Measurements from ENCODE around the gene FRY.

Gene FRY

DNA sequence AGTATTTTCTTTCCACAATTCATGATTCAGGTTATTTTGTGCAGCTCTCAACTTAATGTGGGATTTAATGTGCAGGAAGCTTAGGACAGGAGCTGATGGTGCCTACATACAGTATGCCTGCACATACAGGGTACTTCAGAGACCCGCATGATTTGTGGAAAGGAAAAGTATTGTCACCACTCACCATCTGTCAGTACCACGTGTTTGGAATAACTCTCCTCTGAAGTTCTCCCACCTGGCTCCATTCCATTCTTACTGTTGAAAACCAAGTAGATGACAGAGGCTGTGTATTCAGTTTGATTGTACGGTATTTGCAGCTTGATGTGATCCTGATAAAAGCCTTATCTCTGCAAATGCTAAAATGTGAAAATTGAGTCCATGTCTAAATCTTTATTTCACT lies 197.9 kb downstream of the FRY start:
- no peak for DNase-seq

DNA sequence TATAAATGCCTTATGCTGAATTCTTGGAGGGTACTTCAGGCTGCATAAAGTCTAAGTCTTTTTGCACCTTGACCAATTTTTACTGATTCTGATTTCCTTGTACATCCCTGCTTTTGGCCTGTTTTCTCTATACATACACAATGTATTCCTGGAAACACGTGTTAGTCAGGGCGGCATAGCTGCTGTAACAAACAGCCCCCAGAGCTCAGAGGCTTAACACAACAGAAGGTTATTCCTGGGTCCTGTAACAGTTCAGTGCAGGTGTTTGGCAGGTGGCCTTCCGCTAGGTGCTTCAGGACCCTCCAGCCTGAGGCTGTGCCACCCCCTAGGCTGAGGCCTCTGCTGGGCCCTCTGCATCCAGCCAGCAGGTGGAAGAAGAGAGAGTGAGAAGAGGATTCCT lies 200.7 kb downstream of the FRY start:
- DNase-seq, result no peak

DNA sequence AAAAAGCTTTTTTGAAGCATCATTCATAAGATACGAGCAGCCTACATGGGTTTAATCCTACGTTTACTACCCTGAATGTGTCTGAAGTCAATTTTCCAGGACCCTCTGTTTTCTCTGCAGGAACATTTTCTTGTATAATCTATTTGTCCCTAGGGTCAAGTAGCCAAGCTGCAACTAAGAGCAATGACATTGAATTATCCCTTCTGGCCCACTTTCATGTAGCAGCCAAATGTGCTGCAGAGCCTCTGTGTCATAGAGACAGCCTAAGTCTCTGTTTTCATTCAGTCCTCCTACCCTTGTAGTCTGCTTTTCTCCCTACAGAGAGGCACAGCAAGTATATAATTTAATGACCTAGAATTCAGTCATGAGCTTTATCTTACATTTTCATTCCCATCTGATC lies 201.5 kb downstream of the FRY start:
- DNase-seq, result no peak

DNA sequence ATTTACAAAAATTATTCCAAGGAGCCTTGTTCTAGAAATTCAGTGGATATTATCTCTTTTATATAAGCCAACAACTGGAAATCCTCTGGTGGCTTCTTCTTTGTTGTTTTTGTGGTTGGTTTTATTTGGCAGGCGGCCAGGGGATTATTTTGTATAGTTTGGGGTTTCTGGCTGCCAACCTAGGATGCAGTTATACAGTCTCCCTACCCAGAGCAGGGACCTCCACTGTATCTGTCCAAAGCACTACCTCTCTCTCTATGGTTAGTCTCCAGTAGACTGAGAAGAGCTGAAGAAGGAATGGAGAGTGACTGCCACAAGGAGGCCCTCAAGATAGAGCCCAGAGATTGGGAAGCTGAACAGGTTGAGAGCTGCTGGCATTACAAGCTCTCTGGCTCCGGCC lies 203.3 kb downstream of the FRY start:
- no peak for DNase-seq

DNA sequence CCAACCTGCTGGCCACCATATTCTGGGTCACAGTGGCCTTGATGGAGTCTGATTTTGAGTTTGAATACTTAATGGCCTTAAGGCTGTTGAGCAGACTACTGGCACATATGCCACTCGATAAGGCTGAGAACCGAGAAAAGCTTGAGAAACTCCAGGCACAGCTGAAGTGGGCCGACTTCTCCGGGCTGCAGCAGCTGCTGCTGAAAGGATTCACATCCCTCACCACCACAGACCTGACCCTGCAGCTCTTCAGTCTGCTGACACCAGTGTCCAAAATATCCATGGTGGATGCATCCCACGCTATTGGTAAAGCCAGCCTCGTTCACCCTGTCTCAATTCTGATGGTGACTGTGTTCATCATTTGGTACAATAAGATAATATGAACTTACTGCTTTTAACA lies 206.1 kb downstream of the FRY start:
- DNase-seq, result no peak

DNA sequence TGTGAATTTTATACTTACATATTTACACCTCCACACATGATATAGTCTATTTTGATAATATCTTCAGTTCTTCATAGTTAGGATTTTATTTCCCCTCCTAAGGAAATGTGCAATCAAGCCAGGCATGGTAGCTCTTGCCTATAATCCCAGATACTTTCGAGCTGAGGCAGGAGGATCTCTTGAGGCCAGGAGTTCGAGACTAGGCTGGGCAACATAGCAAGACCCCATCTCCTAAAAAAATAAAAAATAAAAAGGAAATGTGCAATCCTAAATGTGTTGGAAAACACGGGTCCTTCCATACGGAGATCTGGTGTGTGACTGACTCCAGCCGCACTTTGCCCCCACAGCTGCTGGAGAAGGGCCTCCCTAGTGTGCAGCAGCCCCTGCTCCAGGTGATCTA lies 212.1 kb downstream of the FRY start:
- DNase-seq, result no peak

DNA sequence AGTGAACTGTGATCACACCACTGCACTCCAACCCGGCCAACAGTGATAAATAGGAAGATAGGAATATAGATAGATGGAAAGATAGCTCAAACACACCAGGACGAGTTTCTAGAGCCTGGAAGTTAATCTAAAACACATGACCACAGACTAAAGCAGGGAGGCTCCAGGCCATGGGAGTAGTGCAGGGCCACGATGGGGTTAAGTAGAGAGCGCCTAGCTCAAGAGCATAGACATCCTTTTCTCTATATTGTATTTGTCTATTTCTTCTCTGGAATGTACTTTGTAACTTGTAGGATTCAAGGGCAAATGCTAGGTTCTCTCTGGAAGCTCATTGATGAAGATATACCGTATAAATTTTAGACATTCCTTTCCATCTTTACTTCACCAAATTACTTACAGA lies 214.0 kb downstream of the FRY start:
- DNase-seq, result no peak

DNA sequence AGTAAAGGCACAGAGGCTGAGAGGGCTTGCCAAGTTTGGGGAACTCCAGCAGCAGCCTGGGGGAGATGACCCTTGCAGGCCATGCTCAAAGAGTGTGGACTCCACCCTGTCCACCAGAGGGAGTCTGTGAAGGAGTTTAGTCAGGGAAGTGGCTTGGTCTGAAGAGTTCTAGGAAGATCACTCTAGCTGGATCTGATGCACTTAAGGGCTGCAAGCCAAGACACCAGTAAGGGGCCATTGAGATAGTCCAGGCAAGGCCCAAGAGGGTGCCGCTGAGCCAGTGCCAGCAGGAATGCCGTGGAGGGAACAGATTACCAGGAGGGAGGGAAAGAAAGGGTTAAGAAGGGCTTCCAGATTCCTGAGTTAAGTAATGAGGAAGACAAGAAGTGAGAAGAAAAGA lies 214.9 kb downstream of the FRY start:
- DNase-seq, result peak; percentile 67

DNA sequence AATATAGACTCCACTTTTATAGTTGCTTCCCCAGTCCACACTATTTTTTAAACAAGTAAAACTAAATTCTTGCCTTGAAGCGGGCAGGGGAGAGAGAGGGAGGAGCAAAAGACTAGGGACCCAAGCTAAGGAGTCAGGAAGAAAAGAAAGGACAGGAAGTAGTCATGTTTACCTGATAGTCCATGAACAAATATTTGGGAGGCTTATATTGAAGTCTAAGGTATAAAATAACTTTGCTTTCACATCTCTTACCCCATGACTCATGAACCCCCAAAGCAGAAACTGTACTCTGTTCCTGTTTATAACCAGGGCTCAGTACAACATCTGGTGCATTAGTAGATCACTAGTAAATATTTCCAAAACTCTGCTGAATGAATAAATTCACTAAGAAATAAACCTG lies 216.3 kb downstream of the FRY start:
- DNase-seq, result no peak

DNA sequence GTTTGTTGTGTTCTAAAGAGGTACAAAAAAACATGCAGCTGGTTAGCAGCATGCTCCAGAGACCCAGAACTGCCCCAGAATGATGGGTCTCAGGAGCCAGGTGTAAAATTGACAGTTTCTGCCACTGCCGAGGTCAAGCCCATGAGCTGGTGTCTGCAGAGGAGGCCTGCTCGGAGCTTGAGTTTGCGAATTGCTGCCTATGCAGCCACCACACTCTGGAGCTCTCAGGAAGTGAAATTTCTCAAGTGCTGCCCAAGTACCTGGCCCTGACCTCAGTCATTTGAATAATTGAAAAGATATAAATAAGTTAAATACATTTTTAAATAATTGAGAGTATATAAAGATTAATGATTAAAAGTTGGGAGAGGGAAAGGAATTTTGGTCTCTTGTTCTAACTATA lies 217.2 kb downstream of the FRY start:
- DNase-seq, result no peak

DNA sequence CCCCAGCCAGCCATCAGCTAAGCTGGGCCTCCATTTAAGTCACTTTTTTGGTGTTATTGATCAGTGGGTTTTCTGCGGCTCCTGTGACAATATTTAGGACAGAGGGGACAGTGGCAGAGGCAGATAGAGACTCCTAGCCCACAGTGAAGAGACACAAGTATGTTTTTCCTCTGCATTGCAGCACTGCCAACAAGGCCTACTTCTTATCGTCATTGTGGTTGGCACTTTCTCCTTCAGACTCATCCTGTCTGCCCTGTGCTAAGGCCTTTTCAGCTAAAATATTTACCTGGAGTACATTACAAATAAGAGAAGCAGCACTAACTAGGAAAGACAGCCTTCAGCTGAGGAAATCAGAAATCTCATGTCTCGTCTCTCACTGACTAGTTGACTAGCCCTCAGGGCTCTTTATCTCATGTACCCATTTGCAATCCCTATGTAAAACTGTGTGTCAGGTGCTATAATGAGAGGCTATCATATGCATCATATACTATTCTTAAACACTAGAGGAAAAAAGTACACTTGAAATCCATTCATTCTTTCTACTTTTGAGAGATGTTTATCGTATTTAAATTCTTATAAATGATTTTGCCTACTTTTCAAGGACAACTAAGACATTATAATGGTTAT lies 221.4 kb downstream of the FRY start:
- DNase-seq, result no peak

DNA sequence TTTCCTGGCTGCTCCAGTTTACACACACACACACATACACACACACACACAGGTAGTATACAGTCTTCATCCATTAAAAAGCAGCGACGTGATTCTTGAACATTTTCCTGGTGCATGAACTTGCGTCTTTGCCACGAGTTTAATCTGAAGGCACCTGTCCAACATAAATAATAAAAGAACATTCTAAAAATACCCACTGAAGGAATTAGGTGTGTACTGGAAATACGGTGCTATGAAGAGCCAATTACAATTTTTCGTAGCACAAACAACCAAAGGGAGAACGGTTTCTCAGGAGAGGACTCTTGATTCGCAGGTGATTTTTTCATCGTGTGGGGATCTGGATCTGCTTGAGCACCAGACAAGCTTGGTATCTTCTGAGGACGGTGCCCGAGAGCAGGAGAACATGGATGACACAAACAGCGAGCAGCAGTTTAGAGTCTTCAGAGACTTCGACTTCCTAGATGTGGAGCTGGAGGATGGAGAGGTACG lies 222.4 kb downstream of the FRY start:
- no peak for DNase-seq

DNA sequence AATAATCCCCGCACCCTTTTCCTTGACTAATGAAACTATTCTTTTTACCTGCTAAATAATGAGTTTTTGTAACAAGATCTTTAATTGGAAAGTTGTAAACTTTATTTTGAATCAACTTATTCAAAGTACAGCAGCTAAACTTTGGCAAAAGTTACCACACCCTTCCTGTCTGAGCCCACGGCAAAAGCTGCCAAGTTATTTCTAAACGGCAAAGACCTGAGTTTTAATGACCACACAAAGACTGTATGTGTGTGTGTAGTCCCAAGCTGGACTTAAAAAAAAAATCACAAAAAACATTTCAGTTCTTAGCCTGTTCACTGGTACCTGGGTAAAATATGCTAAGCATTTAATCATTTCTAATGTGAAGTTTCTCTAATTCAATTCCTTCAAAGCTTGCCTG lies 222.8 kb downstream of the FRY start:
- no peak for DNase-seq

DNA sequence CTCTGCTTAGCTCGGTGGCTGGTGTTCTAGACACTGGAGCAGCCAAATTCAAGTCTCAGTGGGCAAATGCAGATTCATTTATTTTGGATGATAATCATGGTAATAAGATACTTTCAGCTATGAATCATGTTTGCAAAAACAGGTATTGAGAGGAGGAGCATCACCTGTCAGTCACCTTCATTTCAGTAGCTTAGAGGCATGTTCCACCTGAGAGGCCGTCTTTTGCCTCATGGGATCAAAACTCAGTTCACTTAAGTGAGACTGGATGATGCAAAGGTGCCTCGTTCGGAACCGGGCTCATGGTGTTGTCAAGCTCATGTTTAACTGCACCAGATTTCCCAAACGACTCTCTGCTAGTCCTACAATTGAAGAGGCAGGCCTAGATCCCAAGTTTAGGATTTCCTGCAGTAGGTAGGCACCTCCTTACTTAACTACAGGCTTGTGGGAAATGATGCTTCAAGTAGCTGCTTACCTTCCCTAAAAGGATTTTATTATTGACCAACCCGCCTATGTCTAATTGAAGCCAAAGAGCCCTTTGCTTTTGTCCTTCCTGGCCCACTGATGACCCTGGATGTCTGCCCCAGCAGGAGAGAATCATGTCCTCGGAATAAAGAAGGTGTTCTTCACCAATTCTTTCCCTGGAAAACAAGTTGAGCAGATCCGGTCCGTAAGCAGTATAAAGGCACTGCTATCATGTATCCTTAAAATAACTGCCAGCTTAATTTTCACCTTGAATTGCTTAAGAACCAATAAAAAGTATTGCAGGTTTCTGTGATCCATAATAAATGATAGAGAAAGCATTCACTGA lies 223.5 kb downstream of the FRY start:
- no peak for DNase-seq

DNA sequence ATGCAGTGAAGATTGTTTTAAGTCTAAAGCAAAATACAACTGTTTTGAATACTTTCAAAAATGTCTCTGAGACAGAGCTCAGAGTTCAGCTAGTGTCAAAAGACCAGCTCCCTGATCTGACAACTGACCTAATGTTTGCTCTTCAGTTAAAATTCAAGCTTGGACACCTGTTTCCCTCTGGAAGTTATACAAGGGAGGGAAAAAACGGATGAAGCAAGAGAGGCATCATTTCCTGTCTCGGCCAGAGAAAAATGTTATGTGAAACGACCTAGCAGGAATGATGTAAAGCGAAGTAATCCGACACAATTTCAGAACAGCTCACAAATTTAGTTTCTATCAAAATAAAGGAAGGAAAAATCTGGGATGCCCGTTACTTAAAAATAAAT lies 224.1 kb downstream of the FRY start:
- no peak for DNase-seq

DNA sequence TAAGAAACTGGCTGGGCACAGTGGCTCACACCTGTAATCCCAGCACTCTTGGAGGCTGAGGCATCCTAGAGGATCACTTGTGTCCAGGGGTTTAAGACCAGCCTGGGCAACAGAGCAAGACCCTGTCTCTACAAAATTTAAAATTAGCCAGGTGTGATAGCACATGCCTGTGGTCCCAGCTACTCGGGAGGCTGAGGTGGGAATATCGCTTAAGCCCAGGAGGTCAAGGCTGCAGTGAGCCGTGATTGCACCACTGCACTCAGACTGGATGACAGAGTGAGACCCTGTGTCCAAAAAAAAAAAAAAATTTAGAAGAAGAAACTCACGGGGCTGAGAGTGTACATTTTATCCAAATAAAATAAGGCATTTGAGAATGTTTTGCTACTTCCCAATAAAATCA lies 224.7 kb downstream of the FRY start:
- DNase-seq, result no peak

DNA sequence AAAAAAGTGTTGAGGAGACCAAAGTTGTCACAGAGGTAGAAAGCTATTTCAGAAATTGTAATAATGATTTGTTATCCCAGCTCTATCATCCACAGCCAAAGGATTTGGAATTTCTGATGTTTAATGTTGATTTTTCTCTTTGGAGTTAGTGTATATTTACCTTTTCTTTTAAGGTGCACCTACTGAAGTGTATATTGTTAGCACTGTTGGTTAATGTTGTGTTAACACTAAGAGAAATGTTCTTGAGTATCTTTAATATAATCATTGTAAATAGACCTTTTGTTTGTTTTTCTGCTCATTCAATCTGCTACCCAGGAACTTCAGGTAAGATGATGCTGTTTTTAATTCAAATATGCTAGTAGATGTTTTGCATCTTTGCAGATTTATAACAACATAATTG lies 226.1 kb downstream of the FRY start:
- no peak for DNase-seq

DNA sequence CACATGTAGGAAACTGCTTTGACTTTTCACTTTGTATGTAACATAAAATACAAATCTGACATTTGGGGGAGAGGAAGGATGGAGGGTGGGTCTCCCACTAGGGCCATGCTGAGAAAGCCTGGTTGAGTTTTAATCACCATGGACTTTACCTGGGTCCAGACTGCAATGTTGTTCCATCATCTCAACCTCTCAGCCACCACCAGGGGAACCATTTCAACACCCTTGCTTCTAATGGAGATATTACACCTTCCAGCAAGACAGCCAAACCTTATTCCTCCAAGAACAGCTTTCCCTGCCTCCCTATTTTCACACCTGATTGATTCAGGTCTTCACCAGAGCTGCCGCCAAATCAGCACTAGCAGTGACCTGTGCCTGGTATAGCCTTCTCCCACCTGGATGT lies 227.5 kb downstream of the FRY start:
- DNase-seq, result no peak

DNA sequence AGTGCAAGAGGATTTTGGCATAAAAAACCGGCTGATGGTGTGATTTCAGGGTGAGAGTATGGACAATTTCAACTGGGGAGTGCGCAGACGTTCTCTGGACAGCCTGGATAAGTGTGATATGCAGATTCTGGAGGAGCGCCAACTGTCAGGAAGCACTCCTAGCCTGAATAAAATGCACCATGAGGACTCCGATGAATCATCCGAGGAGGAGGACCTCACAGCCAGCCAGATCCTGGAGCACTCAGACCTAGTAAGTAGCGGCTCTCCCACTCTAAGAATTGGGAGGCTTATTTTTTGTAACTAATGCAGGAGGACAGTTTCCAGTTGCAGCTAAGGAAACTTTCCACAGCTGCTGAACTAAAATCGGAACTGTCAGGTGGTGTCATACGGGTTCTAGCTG lies 230.0 kb downstream of the FRY start:
- no peak for DNase-seq

DNA sequence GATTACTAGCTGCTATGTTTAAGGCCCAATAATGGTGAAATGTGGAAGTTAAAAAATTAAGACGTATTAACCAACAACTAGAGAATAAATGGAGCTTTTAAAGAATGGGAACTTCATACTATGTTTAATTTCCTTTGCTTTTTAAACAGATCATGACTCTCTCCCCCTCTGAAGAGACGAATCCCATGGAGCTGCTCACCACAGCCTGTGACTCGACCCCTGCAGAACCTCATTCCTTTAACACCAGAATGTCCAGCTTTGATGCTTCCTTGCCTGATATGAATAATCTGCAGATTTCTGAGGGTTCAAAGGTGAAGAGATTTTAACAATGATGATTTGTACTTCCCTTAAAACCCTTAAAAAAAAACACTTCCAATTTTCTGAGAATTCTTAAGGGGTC lies 230.6 kb downstream of the FRY start:
- DNase-seq, result no peak

DNA sequence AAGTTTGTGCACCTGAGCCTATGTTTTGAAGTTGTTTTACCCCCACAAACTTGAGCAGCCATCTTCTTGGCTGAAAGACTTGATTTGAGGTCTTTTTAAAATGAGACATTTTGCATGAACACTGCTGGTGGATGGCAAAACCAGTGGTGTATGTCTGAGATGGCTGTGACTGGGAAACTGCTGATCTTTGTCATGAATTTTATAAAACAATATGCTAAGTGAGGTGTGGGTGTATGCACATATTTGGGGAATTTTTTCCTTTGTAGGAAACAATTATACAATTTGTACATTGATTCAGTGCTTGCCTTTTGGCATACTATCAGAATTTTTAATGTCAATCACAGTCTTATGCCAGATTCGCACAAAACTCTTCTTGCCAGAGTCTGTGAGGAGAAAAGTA lies 231.0 kb downstream of the FRY start:
- DNase-seq, result no peak

DNA sequence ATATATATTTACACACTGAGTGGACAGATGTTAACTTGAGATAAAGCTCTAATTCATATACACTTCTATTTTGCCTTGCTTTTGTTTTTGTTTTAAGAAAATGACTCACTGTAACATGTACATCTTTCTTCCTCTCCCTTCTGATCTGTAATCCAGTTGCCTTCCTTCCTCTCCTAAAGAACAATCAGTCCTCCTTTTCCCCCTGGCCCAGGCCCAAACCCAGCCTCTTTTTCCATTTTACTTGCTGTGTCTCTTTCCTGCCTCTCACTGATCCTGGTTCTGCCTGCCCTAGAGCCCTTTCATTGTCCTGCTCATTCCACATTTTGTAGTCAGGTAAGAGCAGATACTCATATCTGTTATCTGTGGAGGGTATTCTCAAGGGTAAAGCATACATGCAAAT lies 232.8 kb downstream of the FRY start:
- DNase-seq, result no peak

DNA sequence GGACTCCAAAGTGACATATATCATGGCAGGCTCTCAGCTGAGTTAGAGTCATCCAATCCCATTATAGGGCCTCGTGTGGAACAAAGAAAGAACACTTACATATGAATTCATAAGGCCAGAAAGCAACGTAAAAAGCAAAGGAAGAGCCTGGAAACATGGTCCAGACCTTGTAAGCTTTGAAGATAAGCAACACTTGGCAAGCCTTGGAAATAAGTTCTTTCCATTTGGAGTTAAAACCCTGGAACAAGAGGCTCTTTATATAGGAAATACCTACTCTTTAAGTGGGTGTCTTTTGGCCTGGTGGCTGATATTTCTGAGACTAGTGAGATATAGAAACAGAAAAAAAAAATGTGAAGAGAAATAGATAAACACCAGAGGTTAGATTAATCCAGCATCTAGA lies 234.2 kb downstream of the FRY start:
- DNase-seq, result no peak

DNA sequence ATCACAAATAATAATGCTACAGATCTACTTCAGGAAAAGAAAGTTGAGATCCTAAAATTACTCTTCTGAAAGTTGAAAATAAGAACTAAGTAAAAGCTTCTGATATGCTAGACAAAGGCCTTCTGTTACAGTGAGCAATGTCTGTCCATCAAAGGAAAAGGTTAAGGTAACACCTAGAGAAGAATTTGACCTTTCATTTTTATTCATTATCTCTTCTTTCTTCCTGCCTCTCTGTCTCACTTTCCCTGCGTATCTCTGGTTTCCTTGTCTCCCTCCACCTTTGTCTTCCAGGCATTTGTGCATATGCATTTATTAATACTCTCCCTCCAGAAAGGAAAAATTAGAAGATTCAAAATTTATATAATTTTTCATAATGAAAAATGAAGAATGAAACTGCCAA lies 234.6 kb downstream of the FRY start:
- no peak for DNase-seq

DNA sequence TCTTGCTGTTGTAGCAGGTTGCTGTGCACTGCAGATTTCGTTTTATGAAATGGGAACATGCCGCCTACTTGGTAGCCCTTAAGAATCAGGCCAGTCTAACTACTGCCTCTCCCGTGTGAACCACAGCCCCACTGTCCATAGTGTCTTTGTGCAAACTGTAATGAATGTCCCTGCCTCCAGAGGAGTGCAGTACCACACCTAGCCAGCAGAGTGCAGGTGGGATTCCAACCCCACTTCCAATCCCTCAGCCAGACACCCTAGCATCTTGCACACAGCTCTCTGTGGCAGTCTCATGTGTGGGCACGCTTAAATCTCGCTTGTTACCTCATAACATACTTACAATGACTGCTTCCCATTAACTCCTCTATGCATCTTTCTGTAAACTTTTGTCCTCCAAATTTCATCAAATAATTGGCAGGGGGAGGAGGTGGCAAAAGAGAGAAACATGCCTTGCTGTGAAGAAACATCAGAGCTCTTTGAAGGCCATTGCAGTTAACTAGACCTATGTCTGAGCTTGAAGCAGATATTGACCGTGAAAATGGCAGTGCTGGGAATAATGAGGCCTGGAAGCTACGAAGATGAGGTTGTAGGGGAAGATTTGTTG lies 236.4 kb downstream of the FRY start:
- DNase-seq, result peak; percentile 28

All from inflammatory macrophage treated with lipopolysaccharide for 4 hours (primary cell).